ENCODE measurements around the gene SOX14. TPM values are rescaled to one million over a fixed set of nuclear protein-coding genes. Genes with fewer than 3 reads are reported as not detected.

The SOX14 gene
- total RNA-seq, 4 donors from 2014 or later = not detected

GRCh38 chr3:137812023-137812422 is 47.9 kb downstream of the SOX14 start:
- H3K36me3 ChIP-seq = no peaks in the 10 kb centered on the region
- H3K27ac ChIP-seq = no peak overlapping the region
- intact Hi-C loops (cut with DNase I) = no loop called here
- TF ChIP-seq, protein P1, sequence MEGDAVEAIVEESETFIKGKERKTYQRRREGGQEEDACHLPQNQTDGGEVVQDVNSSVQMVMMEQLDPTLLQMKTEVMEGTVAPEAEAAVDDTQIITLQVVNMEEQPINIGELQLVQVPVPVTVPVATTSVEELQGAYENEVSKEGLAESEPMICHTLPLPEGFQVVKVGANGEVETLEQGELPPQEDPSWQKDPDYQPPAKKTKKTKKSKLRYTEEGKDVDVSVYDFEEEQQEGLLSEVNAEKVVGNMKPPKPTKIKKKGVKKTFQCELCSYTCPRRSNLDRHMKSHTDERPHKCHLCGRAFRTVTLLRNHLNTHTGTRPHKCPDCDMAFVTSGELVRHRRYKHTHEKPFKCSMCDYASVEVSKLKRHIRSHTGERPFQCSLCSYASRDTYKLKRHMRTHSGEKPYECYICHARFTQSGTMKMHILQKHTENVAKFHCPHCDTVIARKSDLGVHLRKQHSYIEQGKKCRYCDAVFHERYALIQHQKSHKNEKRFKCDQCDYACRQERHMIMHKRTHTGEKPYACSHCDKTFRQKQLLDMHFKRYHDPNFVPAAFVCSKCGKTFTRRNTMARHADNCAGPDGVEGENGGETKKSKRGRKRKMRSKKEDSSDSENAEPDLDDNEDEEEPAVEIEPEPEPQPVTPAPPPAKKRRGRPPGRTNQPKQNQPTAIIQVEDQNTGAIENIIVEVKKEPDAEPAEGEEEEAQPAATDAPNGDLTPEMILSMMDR (IDR thresholded peaks at IDR 0.05) = no peak
- no peak for TF ChIP-seq POLR2A (IDR thresholded peaks at IDR 0.05)
- H3K27me3 ChIP-seq = no peaks in the 10 kb centered on the region
- 39 to 49% methylated on average over 4 of the region's 4 CpGs for WGBS, 2 donors
- no peaks in the 10 kb centered on the region for H3K4me1 ChIP-seq
- H3K9me3 ChIP-seq = no peaks in the 10 kb centered on the region
- no peak for DNase-seq
- no peak overlapping the region for H3K4me3 ChIP-seq (replicated peaks in 1 of 3)

DNA sequence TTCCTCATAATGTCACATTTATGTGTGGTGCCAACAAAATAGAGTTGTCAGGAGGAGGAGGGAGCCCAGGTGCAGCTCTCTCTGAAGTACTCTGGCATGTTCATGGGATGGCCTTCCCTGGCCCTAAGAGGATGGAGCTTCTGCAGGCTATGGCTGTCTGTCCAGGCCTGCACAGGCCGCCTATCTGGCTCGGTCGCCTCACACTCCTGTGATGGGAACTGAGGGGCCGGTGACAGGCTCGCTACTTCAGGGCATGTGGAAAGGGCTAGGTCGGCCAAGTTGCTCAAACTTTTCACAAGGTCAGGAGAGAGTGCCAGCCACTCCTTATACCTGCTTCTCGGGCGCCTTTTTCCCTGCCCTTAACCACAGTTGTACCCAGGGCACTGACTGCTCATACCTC is 51.1 kb downstream of the SOX14 start:
- TF ChIP-seq, protein P1 (IDR thresholded peaks at IDR 0.05) = no peak
- no peak for TF ChIP-seq POLR2A (IDR thresholded peaks at IDR 0.05)

More for the DNA sequence above, 51.1 kb downstream of the SOX14 start:
- no peaks in the 10 kb centered on the region for H3K4me1 ChIP-seq
- H3K36me3 ChIP-seq = no peaks in the 10 kb centered on the region
- no peak overlapping the region for H3K27ac ChIP-seq
- no peaks in the 10 kb centered on the region for H3K27me3 ChIP-seq
- WGBS, 2 donors = 93 to 98% methylated on average over 6 to 8 of the region's 8 CpGs
- DNase-seq = no peak
- no peak overlapping the region for H3K4me3 ChIP-seq (replicated peaks in 1 of 3)
- no peaks in the 10 kb centered on the region for H3K9me3 ChIP-seq
- intact Hi-C loops (cut with DNase I) = no loop called here

Other genes starting within 250 kb of the SOX14 start
- not detected for gene CLDN18, start 245.8 kb downstream of the SOX14 start, total RNA-seq

All from thyroid gland (tissue), 4 donors.